HepG2 (cell line): ENCODE measurements around the gene KATNA1. TPM values are rescaled to one million over a fixed set of nuclear protein-coding genes. Genes with fewer than 3 reads are reported as not detected.

ENCODE experiments used
- CENPT ChIP-seq: sonication (generic); formaldehyde crosslinking; IDR thresholded peaks from 2 replicates; pipeline ENCODE4 v1.8.0; 2022; ENCODE audit warnings: low read depth, mild to moderate bottlenecking, moderate library complexity, missing genetic modification reagents
- CENPX ChIP-seq: sonication (generic); formaldehyde crosslinking; IDR thresholded peaks from 2 replicates; pipeline ENCODE4 v1.9.0; 2021; ENCODE audit warnings: mild to moderate bottlenecking, missing genetic modification reagents, moderate library complexity
- ETV5 ChIP-seq: IDR thresholded peaks from 2 replicates; pipeline ENCODE4 v1.6.1; 2018; ENCODE audit warnings: missing biosample characterization, missing genetic modification reagents, inconsistent platforms, borderline replicate concordance
- FOXC1 ChIP-seq: sonication (generic); formaldehyde crosslinking; IDR thresholded peaks from 2 replicates; pipeline ENCODE4 v1.8.0; 2022; ENCODE audit warnings: mild to moderate bottlenecking, missing genetic modification reagents, borderline replicate concordance
- GZF1 ChIP-seq: sonication (generic); formaldehyde crosslinking; IDR thresholded peaks from 2 replicates; pipeline ENCODE4 v1.5.1; 2020; ENCODE audit warnings: mild to moderate bottlenecking, missing genetic modification reagents
- HNRNPL ChIP-seq: fragments of 200-400 bp; formaldehyde crosslinking; IDR thresholded peaks from 2 replicates; pipeline ENCODE4 v1.6.1; 2017; ENCODE audit warnings: mild to moderate bottlenecking, low read depth, low read length
- HOXA3 ChIP-seq: sonication (generic); formaldehyde crosslinking; IDR thresholded peaks from 2 replicates; pipeline ENCODE4 v1.5.0; 2020; ENCODE audit warnings: missing genetic modification reagents
- IKZF1 ChIP-seq: fragments of 450-650 bp; IDR thresholded peaks from 2 replicates; pipeline ENCODE4 v1.7.1; 2016
- JARID2 ChIP-seq: sonication (generic); formaldehyde crosslinking; IDR thresholded peaks from 2 replicates; pipeline ENCODE4 v1.8.1; 2023; ENCODE audit warnings: missing genetic modification reagents, inconsistent platforms; ENCODE audit not compliant: insufficient replicate concordance
- MAFF ChIP-seq: IDR thresholded peaks from 2 replicates; pipeline ENCODE4 v1.6.1; 2011; ENCODE audit warnings: low read depth, low read length, improper control_type of control experiment
- MEIS2 ChIP-seq: sonication (generic); formaldehyde crosslinking; IDR thresholded peaks from 2 replicates; pipeline ENCODE4 v1.9.0; 2021; ENCODE audit warnings: mild to moderate bottlenecking, missing genetic modification reagents
- MTF2 ChIP-seq: sonication (generic); formaldehyde crosslinking; IDR thresholded peaks from 2 replicates; pipeline ENCODE4 v1.5.0; 2020; ENCODE audit warnings: missing genetic modification reagents, borderline replicate concordance
- PHF20 ChIP-seq: sonication (generic); formaldehyde crosslinking; IDR thresholded peaks from 2 replicates; pipeline ENCODE4 v1.5.0; 2020; ENCODE audit warnings: mild to moderate bottlenecking, missing genetic modification reagents
- RBAK ChIP-seq: sonication (generic); formaldehyde crosslinking; IDR thresholded peaks from 2 replicates; pipeline ENCODE4 v1.5.1; 2020; ENCODE audit warnings: mild to moderate bottlenecking, missing genetic modification reagents
- RFX5 ChIP-seq: IDR thresholded peaks from 2 replicates; pipeline ENCODE4 v1.6.1; 2011; ENCODE audit warnings: low read depth, low read length, improper control_type of control experiment
- RNF2 ChIP-seq: fragments of 450-650 bp; conservative IDR thresholded peaks from 2 replicates; pipeline ENCODE4 v1.6.1; 2016; ENCODE audit warnings: low read depth
- SAFB2 ChIP-seq: sonication (generic); formaldehyde crosslinking; IDR thresholded peaks from 2 replicates; pipeline ENCODE4 v1.5.1; 2020; ENCODE audit warnings: missing genetic modification reagents, low read depth, mild to moderate bottlenecking, borderline replicate concordance
- SIX1 ChIP-seq: sonication (generic); formaldehyde crosslinking; IDR thresholded peaks from 2 replicates; pipeline ENCODE4 v1.4.0; 2020; ENCODE audit warnings: missing genetic modification reagents, borderline replicate concordance
- TEAD3 ChIP-seq: optimal IDR thresholded peaks from 2 replicates; pipeline ENCODE3; 2016; ENCODE audit warnings: borderline replicate concordance
- TSC22D2 ChIP-seq: sonication (generic); formaldehyde crosslinking; IDR thresholded peaks from 2 replicates; pipeline ENCODE4 v1.5.1; 2020; ENCODE audit warnings: missing genetic modification reagents, mild to moderate bottlenecking, borderline replicate concordance
- ZEB1 ChIP-seq: IDR thresholded peaks from 2 replicates; pipeline ENCODE4 v1.6.1; 2012; ENCODE audit warnings: mild to moderate bottlenecking, low read depth, inconsistent platforms; ENCODE audit not compliant: insufficient replicate concordance
- ZMYM3 ChIP-seq: sonication (generic); formaldehyde crosslinking; IDR thresholded peaks from 2 replicates; pipeline ENCODE4 v1.5.1; 2020; ENCODE audit warnings: mild to moderate bottlenecking, missing genetic modification reagents
- ZNF138 ChIP-seq: sonication (generic); formaldehyde crosslinking; IDR thresholded peaks from 2 replicates; pipeline ENCODE4 v1.5.0; 2020; ENCODE audit warnings: mild to moderate bottlenecking, low read depth, missing genetic modification reagents
- ZNF24 ChIP-seq: fragments of 450-650 bp; IDR thresholded peaks from 2 replicates; pipeline ENCODE4 v1.6.1; 2017; ENCODE audit warnings: antibody characterized with exemption, mild to moderate bottlenecking
- ZNF598 ChIP-seq: sonication (generic); formaldehyde crosslinking; IDR thresholded peaks from 2 replicates; pipeline ENCODE4 v1.5.1; 2020; ENCODE audit warnings: mild to moderate bottlenecking, missing genetic modification reagents, borderline replicate concordance
- ZNF605 ChIP-seq: sonication (generic); formaldehyde crosslinking; IDR thresholded peaks from 2 replicates; pipeline ENCODE4 v1.8.0; 2022; ENCODE audit warnings: mild to moderate bottlenecking, missing genetic modification reagents
- ZNF879 ChIP-seq: sonication (generic); formaldehyde crosslinking; IDR thresholded peaks from 2 replicates; pipeline ENCODE4 v1.8.1; 2023; ENCODE audit warnings: missing genetic modification reagents
- polyA plus RNA-seq, 8 experiments: library from polyadenylated mRNA; depleted of rRNA in 3 of 8; stranded (reverse) in 7 of 8; unstranded in 1 of 8; fragments of >200 nt; fragmentation: Illumina TruSeq in 4 of 8; extraction: Trizol in 4 of 8; gene quantifications; 2 replicates each; pipeline versions ENCODE4 v1.2.1 to v1.2.3, GENCODE V29; 2011 to 2016; ENCODE audit warnings: low read depth in 4 of 8, missing spikeins in 1 of 8, mixed read lengths in 1 of 8; ENCODE audit not compliant: insufficient read depth in 1 of 8
- total RNA-seq, 5 experiments: library from RNA; depleted of rRNA; stranded (reverse); fragments of >200 nt; fragmentation: Illumina TruSeq; extraction: Trizol; gene quantifications; 2 replicates each; pipeline ENCODE4 v1.2.3, GENCODE V29; 2016; ENCODE audit warnings: low read depth in 1 of 5
- TF ChIP-seq, protein P1 (sequence below): sonication (generic); formaldehyde crosslinking; IDR thresholded peaks from 2 replicates; pipeline ENCODE4 v1.4.0; 2020; ENCODE audit warnings: missing genetic modification reagents
- TF ChIP-seq, protein P2 (sequence below): IDR thresholded peaks from 2 replicates; pipeline ENCODE4 v1.6.1; 2016
- TF ChIP-seq, protein P3 (sequence below): sonication (generic); formaldehyde crosslinking; IDR thresholded peaks from 2 replicates; pipeline ENCODE4 v1.5.0; 2020; ENCODE audit warnings: mild to moderate bottlenecking, low read depth, missing genetic modification reagents, borderline replicate concordance

Gene KATNA1
- total and polyA plus RNA-seq, 2 of the 13 experiments (the other 11 are each of a cell fraction or from before 2014, with no cell fraction given) = 14.8 to 25.3 TPM

DNA sequence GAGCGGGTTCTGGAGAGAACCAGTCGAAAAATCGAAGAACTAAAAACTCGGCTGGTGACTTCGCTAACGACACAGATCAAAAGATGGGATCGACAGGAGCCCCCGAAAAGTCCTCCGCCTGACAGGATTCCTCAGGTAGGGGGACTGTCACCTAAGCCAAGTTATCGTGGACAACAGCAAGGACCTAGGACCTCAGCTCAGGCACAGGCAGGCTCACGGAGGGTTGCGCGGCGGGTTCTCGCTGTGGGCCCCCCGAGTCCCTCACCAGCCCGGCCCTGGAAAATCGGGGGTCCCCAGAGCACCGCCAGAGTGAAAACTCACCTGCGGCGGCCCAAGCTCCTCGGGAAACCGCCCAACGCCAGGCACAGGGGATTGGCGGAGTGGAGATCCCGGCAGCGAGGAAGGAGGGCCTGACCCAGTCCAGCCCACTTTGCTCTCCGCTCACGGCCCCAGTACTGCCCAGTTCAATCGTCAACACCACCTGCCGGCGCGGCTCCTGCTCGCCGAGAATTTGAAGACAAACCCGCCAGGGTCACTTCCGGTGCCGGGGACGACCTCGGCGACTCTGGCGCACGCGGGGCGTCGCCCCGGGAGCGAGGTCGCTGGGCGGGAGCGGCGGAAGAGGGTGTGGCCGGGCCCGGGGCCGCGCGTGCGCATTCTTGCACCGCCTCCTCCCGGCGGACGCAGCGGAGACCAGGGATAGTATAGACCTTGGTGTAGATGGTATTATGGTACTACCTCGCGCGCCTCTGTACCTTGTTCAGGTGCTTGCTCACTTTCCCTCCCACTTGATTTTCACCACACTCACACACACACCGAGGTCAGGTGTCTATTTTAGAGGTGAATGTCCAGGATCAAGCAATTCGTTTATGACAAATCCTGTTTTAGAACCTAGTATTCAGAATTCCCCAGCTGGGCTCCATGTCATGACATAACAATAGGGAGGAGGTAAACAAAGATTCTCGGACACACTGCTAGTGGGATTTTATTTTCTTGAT is at the start of gene KATNA1 (continued):
- TF ChIP-seq MAFF = no peak
- TF ChIP-seq ZMYM3 (CRISPR knock-in tag) = no peak
- TF ChIP-seq, protein P1, sequence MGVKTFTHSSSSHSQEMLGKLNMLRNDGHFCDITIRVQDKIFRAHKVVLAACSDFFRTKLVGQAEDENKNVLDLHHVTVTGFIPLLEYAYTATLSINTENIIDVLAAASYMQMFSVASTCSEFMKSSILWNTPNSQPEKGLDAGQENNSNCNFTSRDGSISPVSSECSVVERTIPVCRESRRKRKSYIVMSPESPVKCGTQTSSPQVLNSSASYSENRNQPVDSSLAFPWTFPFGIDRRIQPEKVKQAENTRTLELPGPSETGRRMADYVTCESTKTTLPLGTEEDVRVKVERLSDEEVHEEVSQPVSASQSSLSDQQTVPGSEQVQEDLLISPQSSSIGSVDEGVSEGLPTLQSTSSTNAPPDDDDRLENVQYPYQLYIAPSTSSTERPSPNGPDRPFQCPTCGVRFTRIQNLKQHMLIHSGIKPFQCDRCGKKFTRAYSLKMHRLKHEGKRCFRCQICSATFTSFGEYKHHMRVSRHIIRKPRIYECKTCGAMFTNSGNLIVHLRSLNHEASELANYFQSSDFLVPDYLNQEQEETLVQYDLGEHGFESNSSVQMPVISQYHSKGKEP (CRISPR knock-in tag) = peak; percentile 91
- 0 out of 2 replicates have a peak, but pooled peaks have one; percentile 54 for TF ChIP-seq HNRNPL
- peak; percentile 100 for TF ChIP-seq ZNF598
- TF ChIP-seq RNF2 = peak; percentile 99
- no peak for TF ChIP-seq ZNF24
- TF ChIP-seq TEAD3 = peak; percentile 92
- TF ChIP-seq CENPX (CRISPR knock-in tag) = no peak
- no peak; the same call in 1 of the 2 replicates for TF ChIP-seq RFX5
- TF ChIP-seq PHF20 (CRISPR knock-in tag) = peak; percentile 90
- TF ChIP-seq, protein P2, sequence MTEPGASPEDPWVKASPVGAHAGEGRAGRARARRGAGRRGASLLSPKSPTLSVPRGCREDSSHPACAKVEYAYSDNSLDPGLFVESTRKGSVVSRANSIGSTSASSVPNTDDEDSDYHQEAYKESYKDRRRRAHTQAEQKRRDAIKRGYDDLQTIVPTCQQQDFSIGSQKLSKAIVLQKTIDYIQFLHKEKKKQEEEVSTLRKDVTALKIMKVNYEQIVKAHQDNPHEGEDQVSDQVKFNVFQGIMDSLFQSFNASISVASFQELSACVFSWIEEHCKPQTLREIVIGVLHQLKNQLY (CRISPR knock-in tag) = peak; percentile 94
- peak; percentile 76 for TF ChIP-seq ZEB1
- peak; percentile 72 for TF ChIP-seq MTF2 (CRISPR knock-in tag)
- TF ChIP-seq GZF1 (CRISPR knock-in tag) = 0 out of 2 replicates have a peak, but pooled peaks have one; percentile 86
- peak; percentile 99 for TF ChIP-seq ETV5
- TF ChIP-seq TSC22D2 (CRISPR knock-in tag) = peak; percentile 99
- TF ChIP-seq ZNF879 (CRISPR knock-in tag) = peak; percentile 98
- peak; percentile 99 for TF ChIP-seq ZNF138 (CRISPR knock-in tag)
- TF ChIP-seq FOXC1 (CRISPR knock-in tag) = peak; percentile 100
- TF ChIP-seq JARID2 (CRISPR knock-in tag) = no peak
- peak; percentile 98 for TF ChIP-seq MEIS2 (CRISPR knock-in tag)
- TF ChIP-seq, protein P3, sequence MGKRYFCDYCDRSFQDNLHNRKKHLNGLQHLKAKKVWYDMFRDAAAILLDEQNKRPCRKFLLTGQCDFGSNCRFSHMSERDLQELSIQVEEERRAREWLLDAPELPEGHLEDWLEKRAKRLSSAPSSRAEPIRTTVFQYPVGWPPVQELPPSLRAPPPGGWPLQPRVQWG (CRISPR knock-in tag) = no peak
- TF ChIP-seq SAFB2 (CRISPR knock-in tag) = peak; percentile 97; the same call in 1 of the 2 replicates
- no peak for TF ChIP-seq SIX1 (CRISPR knock-in tag)
- TF ChIP-seq ZNF605 (CRISPR knock-in tag) = peak; percentile 100
- TF ChIP-seq IKZF1 = no peak
- peak; percentile 95 for TF ChIP-seq HOXA3
- peak; percentile 98 for TF ChIP-seq CENPT (CRISPR knock-in tag)
- TF ChIP-seq RBAK (CRISPR knock-in tag) = no peak
